K562 (cell line): Measurements from ENCODE around the gene STOX2. TPM values are rescaled to one million over a fixed set of nuclear protein-coding genes. Genes with fewer than 3 reads are reported as not detected.

Experiments used
- ATAC-seq: fragments of 200-7000 bp; cut with Tn5 transposase; 3 replicates; pipeline ENCODE4 v1.9.1; 2020; ENCODE audit warnings: moderate library complexity
- BruUV-seq: library from RNA; stranded (reverse); fragments of 400-500 nt; replicated peaks from 2 replicates; lab custom pipeline; 2021; lab: Mats Ljungman, UMichigan
- CTCF ChIA-PET: fragments of 300-600 bp; formaldehyde crosslinking; extraction: SDS; loops from one replicate; lab custom pipeline; 2021; ENCODE audit warnings: low intra/inter-chr PET ratio; lab: Yijun Ruan, JAX
- POLR2A ChIA-PET: fragments of 300-600, 350-650 bp; sonication (Branson Sonifier 250); formaldehyde crosslinking; extraction: SDS; loops from one replicate; lab custom pipeline; 2021; ENCODE audit warnings: antibody characterized with exemption, inconsistent platforms; lab: Yijun Ruan, JAX
- DNase-seq, 4 experiments: peaks; one replicate each; pipeline versions ENCODE4 v3.0.0 to v3.0.0-alpha.2; 2011 to 2018; ENCODE audit warnings: low spot score in 3 of 4, mixed read lengths in 3 of 4; ENCODE audit errors: extremely low read depth in 1 of 4
- FAIRE-seq: peaks from 2 replicates; lab custom pipeline; 2011; peaks lifted over from hg19 to GRCh38; lab: Jason Lieb, UNC
- H2AFZ ChIP-seq: 2 replicates; pipeline ENCODE4 v1.6.0; 2011; ENCODE audit warnings: low read depth, low read length, control low read depth, inconsistent platforms
- H3K27ac ChIP-seq: fragments of 200-600 bp; 3 replicates; pipeline ENCODE4 v1.8.0; 2011; ENCODE audit warnings: low read depth, mild to moderate bottlenecking, control low read depth, inconsistent platforms, low read length, moderate library complexity, mixed read lengths; ENCODE audit errors: extremely low read depth
- H3K27me3 ChIP-seq, 2 experiments: fragments of 300-600 bp in 1 of 2; 2 replicates in 1 of 2; 3 replicates in 1 of 2; pipeline versions ENCODE4 v1.6.0 to v1.8.0; 2011; ENCODE audit warnings: inconsistent platforms in 2 of 2, low read length in 2 of 2, mild to moderate bottlenecking in 1 of 2, mixed read lengths in 1 of 2, moderate library complexity in 1 of 2; ENCODE audit not compliant: control insufficient read depth in 2 of 2, insufficient read depth in 2 of 2
- H3K36me3 ChIP-seq: fragments of 300-600 bp; 3 replicates; pipeline ENCODE4 v1.8.0; 2011; ENCODE audit warnings: mild to moderate bottlenecking, low read length, inconsistent platforms; ENCODE audit not compliant: control insufficient read depth, insufficient read depth
- H3K4me1 ChIP-seq, 2 experiments: fragments of 200-600 bp in 1 of 2; replicated peaks in 1 of 2; 2 replicates in 1 of 2; 3 replicates in 1 of 2; pipeline versions ENCODE4 v1.5.1 to v1.8.0; 2011; ENCODE audit warnings: inconsistent platforms in 2 of 2, low read length in 2 of 2, mild to moderate bottlenecking in 1 of 2, mixed read lengths in 1 of 2, moderate library complexity in 1 of 2; ENCODE audit not compliant: control insufficient read depth in 2 of 2, insufficient read depth in 2 of 2
- H3K4me2 ChIP-seq: 2 replicates; pipeline ENCODE4 v1.6.1; 2011; ENCODE audit warnings: low read length, control low read depth, inconsistent platforms, mixed read lengths; ENCODE audit not compliant: insufficient read depth
- H3K4me3 ChIP-seq: fragments of 200-600 bp; sonication (generic), shearing (Covaris generic); 2 replicates; pipeline ENCODE4 v1.5.1; 2016; ENCODE audit warnings: control low read depth, inconsistent platforms
- H3K79me2 ChIP-seq: fragments of 200-600 bp; 3 replicates; pipeline ENCODE4 v1.8.0; 2011; ENCODE audit warnings: low read length, inconsistent platforms; ENCODE audit not compliant: control insufficient read depth, insufficient read depth
- H3K9ac ChIP-seq, 2 experiments: 2 replicates each; pipeline versions ENCODE4 v1.6.0 to v1.6.1; 2011; ENCODE audit warnings: low read depth in 2 of 2, low read length in 2 of 2, control low read depth in 1 of 2, inconsistent platforms in 1 of 2, mild to moderate bottlenecking in 1 of 2, mixed read lengths in 1 of 2; ENCODE audit not compliant: insufficient read depth in 1 of 2
- H3K9me1 ChIP-seq: one replicate; pipeline ENCODE4 v1.6.0; 2011; ENCODE audit warnings: inconsistent platforms, mild to moderate bottlenecking, low read length, moderate library complexity; ENCODE audit not compliant: control insufficient read depth, insufficient read depth
- H3K9me3 ChIP-seq: replicated peaks from 2 replicates; pipeline ENCODE4 v1.5.1; 2011; ENCODE audit warnings: low read depth, low read length, inconsistent platforms; ENCODE audit not compliant: control insufficient read depth, insufficient read depth
- H4K20me1 ChIP-seq: replicated peaks from 2 replicates; pipeline ENCODE4 v1.6.1; 2011; ENCODE audit warnings: low read length, inconsistent platforms, mixed read lengths; ENCODE audit not compliant: control insufficient read depth, insufficient read depth
- EZH2 ChIP-seq: IDR thresholded peaks from 2 replicates; pipeline ENCODE4 v1.6.1; 2012; ENCODE audit warnings: low read depth, mild to moderate bottlenecking, inconsistent platforms, low read length, borderline replicate concordance
- KLF13 ChIP-seq: fragments of 450-650 bp; IDR thresholded peaks from 2 replicates; pipeline ENCODE4 v1.6.1; 2016; ENCODE audit warnings: missing genetic modification characterization, low read depth, mild to moderate bottlenecking, missing compliant biosample characterization, moderate library complexity, borderline replicate concordance
- MED1 ChIP-seq: sonication (generic); formaldehyde crosslinking; IDR thresholded peaks from 2 replicates; pipeline ENCODE4 v1.8.1; 2023; ENCODE audit warnings: missing genetic modification reagents, borderline replicate concordance
- PRPF4 ChIP-seq: fragments of 200-400 bp; formaldehyde crosslinking; IDR thresholded peaks from one replicate; pipeline ENCODE4 v1.6.1; 2017; ENCODE audit warnings: low read length, low read depth, mild to moderate bottlenecking; ENCODE audit not compliant: insufficient read depth, poor library complexity, severe bottlenecking
- SP2 ChIP-seq: IDR thresholded peaks from 2 replicates; pipeline ENCODE4 v1.6.1; 2011; ENCODE audit warnings: mild to moderate bottlenecking, low read depth, low read length, moderate library complexity; ENCODE audit not compliant: poor library complexity, severe bottlenecking; ENCODE audit errors: extremely low read depth
- TEAD1 ChIP-seq, 2 experiments: fragments of 450-650 bp in 1 of 2; sonication (generic) in 1 of 2; formaldehyde crosslinking; IDR thresholded peaks; 2 replicates each; pipeline versions ENCODE4 v1.4.0 to v1.8.0; 2020 to 2022; ENCODE audit warnings: mild to moderate bottlenecking in 2 of 2, missing genetic modification reagents in 1 of 2
- ZBTB11 ChIP-seq, 3 experiments: fragments of 200-800 bp in 1 of 3; fragments of 250-450 bp in 1 of 3; fragments of 450-650 bp in 1 of 3; sonication (Bioruptor Pico) in 1 of 3; sonication (Bioruptor generic) in 1 of 3; formaldehyde crosslinking in 1 of 3; IDR thresholded peaks; 2 replicates each; pipeline versions ENCODE4 v1.6.1 to v1.8.0; 2016 to 2022; ENCODE audit warnings: mild to moderate bottlenecking in 2 of 3, missing genetic modification characterization in 2 of 3, missing compliant biosample characterization in 1 of 3, moderate library complexity in 1 of 3
- ZBTB5 ChIP-seq: fragments of 450-650 bp; IDR thresholded peaks from 2 replicates; pipeline ENCODE4 v1.6.1; 2017; ENCODE audit warnings: antibody characterized with exemption
- ZC3H8 ChIP-seq: fragments of 450-650 bp; IDR thresholded peaks from 2 replicates; pipeline ENCODE4 v1.6.1; 2017
- ZNF655 ChIP-seq: fragments of 250-450 bp; sonication (Bioruptor Pico); IDR thresholded peaks from 2 replicates; pipeline ENCODE4 v1.5.0; 2021
- ZNF77 ChIP-seq: fragments of 250-450 bp; sonication (Bioruptor Pico); IDR thresholded peaks from 2 replicates; pipeline ENCODE4 v1.5.0; 2020
- WGBS: fragments of 100-300 bp; shearing (Covaris generic); methylation state at CpG from one replicate; pipeline ENCODE4 v1.1.6; 2016; ENCODE audit warnings: low coverage, mixed read lengths; ENCODE audit not compliant: insufficient coverage; ENCODE audit errors: missing lambda C conversion rate; 5-methylcytosine and 5-hydroxymethylcytosine counted together
- in situ Hi-C: fragments of 300-500 bp; cut with MboI; formaldehyde crosslinking; loops from 4 replicates; pipeline ENCODE4 v1.15.0; 2018; ENCODE audit warnings: inconsistent platforms, mixed read lengths
- intact Hi-C: fragments of 100-400 bp; cut with micrococcal nuclease; formaldehyde crosslinking; loops from 2 replicates; pipeline ENCODE4 v1.14.2; 2022
- polyA plus RNA-seq, 8 experiments: library from polyadenylated mRNA; depleted of rRNA in 4 of 8; stranded (reverse) in 5 of 8; unstranded in 3 of 8; fragments of >200 nt; fragmentation: Nextera tagmentation in 2 of 8; fragmentation: Illumina TruSeq in 1 of 8; extraction: Ambion mirVana in 2 of 8; extraction: Trizol in 1 of 8; gene quantifications; 2 replicates each; pipeline versions ENCODE4 v1.2.1 to v1.2.3, GENCODE V29; 2011 to 2014; ENCODE audit warnings: inconsistent platforms in 1 of 8, missing spikeins in 1 of 8
- total RNA-seq, 7 experiments: library from RNA; depleted of rRNA in 6 of 7; stranded (reverse); fragments of >200 nt in 6 of 7; fragmentation: Illumina TruSeq in 2 of 7; extraction: Trizol in 2 of 7; gene quantifications; 2 replicates each; pipeline versions ENCODE4 v1.2.1 to v1.2.3, GENCODE V29; 2011 to 2021; ENCODE audit warnings: low replicate concordance in 1 of 7

The STOX2 gene
- total and polyA plus RNA-seq, 9 of the 15 experiments (the other 6 are each of a cell fraction or from before 2014, with no cell fraction given), result not detected

GRCh38 chr4:183961795-183962194 lies 56.7 kb downstream of the STOX2 start (continued):
- no peak for TF ChIP-seq ZBTB11 (CRISPR knock-in tag; IDR thresholded peaks at IDR 0.05)
- TF ChIP-seq, all 486 proteins: peak for 0

DNA sequence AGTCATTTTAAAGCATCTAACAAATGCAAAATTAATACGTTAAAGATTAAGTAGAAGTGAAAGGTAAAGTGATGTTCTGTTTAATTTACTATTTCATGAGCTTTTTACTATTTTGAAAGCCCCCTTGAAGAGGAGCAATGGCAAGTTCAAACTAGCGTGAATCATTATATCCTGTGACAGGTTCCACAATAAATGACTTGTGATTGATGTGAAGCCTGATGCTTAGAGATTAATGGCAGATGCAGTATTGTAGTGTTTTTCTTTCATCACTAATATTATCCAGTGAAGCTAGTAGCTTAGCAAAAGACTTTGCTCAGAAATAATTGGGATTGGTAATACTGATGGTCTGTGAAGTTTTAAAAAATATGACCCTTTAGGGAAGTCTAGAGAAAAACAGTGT lies 57.3 kb downstream of the STOX2 start:
- Histone ChIP-seq H3K27ac (no peak overlapping the region), H3K27me3 (peaks cover 10 to 21% of the 10 kb centered on the region in 2 experiments), H3K9me1 (no peaks in the 10 kb centered on the region), H4K20me1 (no peaks in the 10 kb centered on the region), H3K9me3 (no peaks in the 10 kb centered on the region), H2AFZ (no peak overlapping the region), H3K36me3 (no peaks in the 10 kb centered on the region), H3K9ac (no peak overlapping the region), H3K4me1 (no peaks in the 10 kb centered on the region), H3K79me2 (no peaks in the 10 kb centered on the region), H3K4me2 (no peak overlapping the region), H3K4me3 (no peak overlapping the region)
- no peak for DNase-seq
- FAIRE-seq, result no peak
- POLR2A ChIA-PET, result no interaction called here
- WGBS, result 0% methylated on average over 2 of the region's 2 CpGs
- intact Hi-C loops, result no loop called here
- CTCF ChIA-PET, result no interaction called here
- in situ Hi-C loops, result no loop called here
- ATAC-seq, result no peak
- no TSS peak for BruUV-seq
- TF ChIP-seq ZBTB5 (no peak), EZH2 (no peak), MED1 (CRISPR knock-in tag) (no peak), ZC3H8 (no peak), TEAD1 (CRISPR knock-in tag; IDR thresholded peaks at IDR 0.05) (no peak), ZNF655 (CRISPR knock-in tag) (no peak), KLF13 (tag) (no peak), ZNF77 (no peak), SP2 (no peak), PRPF4 (no peak)
